Stimulated activated effector memory CD8-positive, alpha-beta T cell treated with anti-CD3 and anti-CD28 coated beads, Interleukin-12 subunit alpha, Interleukin-12 subunit beta, amount 100 ng/mL, for 72 hours (primary cell): ENCODE data around the gene NUDT8.
"Not testable (repeated sequence)": the region's sequence is repeated elsewhere in the genome, so short reads cannot be mapped to it uniquely, and the experiment has no call there.

Source experiments
- ATAC-seq: fragments of 150-1000 bp; cut with Tn5 transposase; 2 replicates; pipeline ENCODE4 v1.10.0; 2021
- DNase-seq, 2 donors: peaks; one replicate each; pipeline ENCODE4 v3.0.0; 2021 to 2022; ENCODE audit warnings: low spot score in 2 of 2
- H3K27ac Mint-ChIP-seq: one replicate; pipeline ENCODE4 v1.8.0; 2022; ENCODE audit warnings: mild to moderate bottlenecking, mixed read lengths
- H3K36me3 Mint-ChIP-seq: one replicate; pipeline ENCODE4 v1.8.0; 2022; ENCODE audit warnings: mild to moderate bottlenecking, mixed read lengths
- H3K4me1 Mint-ChIP-seq: one replicate; pipeline ENCODE4 v1.8.0; 2022; ENCODE audit warnings: mixed read lengths
- H3K4me3 Mint-ChIP-seq: one replicate; pipeline ENCODE4 v1.8.0; 2022; ENCODE audit warnings: mild to moderate bottlenecking, mixed read lengths
- H3K9me3 Mint-ChIP-seq: one replicate; pipeline ENCODE4 v1.8.0; 2022; ENCODE audit warnings: mixed read lengths

Gene NUDT8

GRCh38 chr11:67664213-67664585 lies 34.5 kb upstream of the NUDT8 start:
- no peaks in the 10 kb centered on the region for H3K9me3 Mint-ChIP-seq
- H3K4me3 Mint-ChIP-seq: no peak overlapping the region
- DNase-seq (no peak), ATAC-seq (no peak)
- no peaks in the 10 kb centered on the region for H3K4me1 Mint-ChIP-seq
- H3K27ac Mint-ChIP-seq: no peak overlapping the region
- H3K36me3 Mint-ChIP-seq: no peaks in the 10 kb centered on the region

GRCh38 chr11:67663532-67664212 lies 33.9 kb upstream of the NUDT8 start:
- DNase-seq: no peak
- Mint-ChIP-seq H3K9me3 (no peaks in the 10 kb centered on the region), H3K36me3 (no peaks in the 10 kb centered on the region), H3K4me1 (peaks cover 5% of the 10 kb centered on the region), H3K27ac (no peak overlapping the region), H3K4me3 (no peak overlapping the region)
- ATAC-seq: no peak

GRCh38 chr11:67662835-67663531 lies 33.2 kb upstream of the NUDT8 start:
- no peak overlapping the region for H3K27ac Mint-ChIP-seq
- H3K36me3 Mint-ChIP-seq: no peaks in the 10 kb centered on the region
- ATAC-seq: no peak
- H3K4me1 Mint-ChIP-seq: peaks cover 7% of the 10 kb centered on the region
- no peaks in the 10 kb centered on the region for H3K9me3 Mint-ChIP-seq
- DNase-seq: no peak
- H3K4me3 Mint-ChIP-seq: no peak overlapping the region

GRCh38 chr11:67662142-67662834 lies 32.6 kb upstream of the NUDT8 start:
- Mint-ChIP-seq H3K4me1 (peaks cover 7% of the 10 kb centered on the region), H3K36me3 (no peaks in the 10 kb centered on the region), H3K27ac (no peak overlapping the region), H3K4me3 (no peak overlapping the region), H3K9me3 (no peaks in the 10 kb centered on the region)
- no peak for DNase-seq
- ATAC-seq: no peak

- DNase-seq, H3K36me3 Mint-ChIP-seq, H3K27ac Mint-ChIP-seq, ATAC-seq, H3K4me3 Mint-ChIP-seq, H3K9me3 Mint-ChIP-seq: not testable (repeated sequence)
- H3K4me1 Mint-ChIP-seq: peaks cover 15% of the 10 kb centered on the region
These were observed 31.0 kb upstream of the NUDT8 start for GRCh38 chr11:67660752-67661151.

GRCh38 chr11:67659651-67660165 lies 30.0 kb upstream of the NUDT8 start:
- not testable (repeated sequence) for DNase-seq, ATAC-seq, H3K9me3 Mint-ChIP-seq, H3K4me3 Mint-ChIP-seq, H3K36me3 Mint-ChIP-seq, H3K27ac Mint-ChIP-seq
- peaks cover 15% of the 10 kb centered on the region for H3K4me1 Mint-ChIP-seq

GRCh38 chr11:67657300-67657699 lies 27.6 kb upstream of the NUDT8 start:
- DNase-seq: no peak
- no peaks in the 10 kb centered on the region for H3K36me3 Mint-ChIP-seq
- peak; percentile 75 for ATAC-seq
- no peaks in the 10 kb centered on the region for H3K9me3 Mint-ChIP-seq
- peaks cover 15% of the 10 kb centered on the region for H3K4me1 Mint-ChIP-seq
- no peak overlapping the region for H3K27ac Mint-ChIP-seq
- no peak overlapping the region for H3K4me3 Mint-ChIP-seq

- DNase-seq (no peak), ATAC-seq (peak; percentile 46)
- Mint-ChIP-seq H3K9me3 (no peaks in the 10 kb centered on the region), H3K27ac (no peak overlapping the region), H3K4me3 (no peak overlapping the region), H3K36me3 (no peaks in the 10 kb centered on the region), H3K4me1 (peaks cover 15% of the 10 kb centered on the region)
These were observed 26.7 kb upstream of the NUDT8 start for GRCh38 chr11:67656278-67656922.

GRCh38 chr11:67654225-67654624 lies 24.5 kb upstream of the NUDT8 start:
- H3K4me3 Mint-ChIP-seq: no peak overlapping the region
- ATAC-seq: no peak

GRCh38 chr11:67652965-67653845 lies 23.5 kb upstream of the NUDT8 start:
- no peak for ATAC-seq
- DNase-seq: no peak
- H3K4me3 Mint-ChIP-seq: no peak overlapping the region
- H3K4me1 Mint-ChIP-seq: peaks cover 31% of the 10 kb centered on the region
- H3K36me3 Mint-ChIP-seq: no peaks in the 10 kb centered on the region
- H3K27ac Mint-ChIP-seq: no peak overlapping the region
- no peaks in the 10 kb centered on the region for H3K9me3 Mint-ChIP-seq

More at GRCh38 chr11:67654225-67654624, 24.5 kb upstream of the NUDT8 start:
- Mint-ChIP-seq H3K4me1 (peaks cover 32% of the 10 kb centered on the region), H3K27ac (no peak overlapping the region), H3K9me3 (no peaks in the 10 kb centered on the region), H3K36me3 (no peaks in the 10 kb centered on the region)
- DNase-seq: no peak

- H3K27ac Mint-ChIP-seq: peak overlapping the region; percentile 94
- H3K4me1 Mint-ChIP-seq: peaks cover 39% of the 10 kb centered on the region
- H3K9me3 Mint-ChIP-seq: no peaks in the 10 kb centered on the region
- no peak overlapping the region for H3K4me3 Mint-ChIP-seq
- H3K36me3 Mint-ChIP-seq: no peaks in the 10 kb centered on the region
- no peak for ATAC-seq
- DNase-seq: no peak
These were observed 22.4 kb upstream of the NUDT8 start for GRCh38 chr11:67651976-67652781.

- H3K4me3 Mint-ChIP-seq: peak overlapping the region; percentile 82
- peak; percentile 14 for ATAC-seq
- H3K27ac Mint-ChIP-seq: peak overlapping the region; percentile 94
- peaks cover 7% of the 10 kb centered on the region for H3K36me3 Mint-ChIP-seq
- H3K4me1 Mint-ChIP-seq: peaks cover 46% of the 10 kb centered on the region
- H3K9me3 Mint-ChIP-seq: no peaks in the 10 kb centered on the region
- DNase-seq: peak in 1 of 2 donors; percentile 59
These were observed 20.1 kb upstream of the NUDT8 start for GRCh38 chr11:67649634-67650510.
